IMR-90 (cell line): ENCODE results near the gene GRID1. TPM values are rescaled to one million over a fixed set of nuclear protein-coding genes. Genes with fewer than 3 reads are reported as not detected.

ENCODE experiments used
- ATAC-seq: fragments of 200-7000 bp; cut with Tn5 transposase; 2 replicates; pipeline ENCODE4 v1.9.1; 2020; ENCODE audit warnings: low read depth, mild to moderate bottlenecking, moderate library complexity
- BruUV-seq: library from RNA; stranded (reverse); fragments of 400-500 nt; replicated peaks from 2 replicates; lab custom pipeline; 2021; lab: Mats Ljungman, UMichigan
- CTCF ChIA-PET: fragments of 300-600 bp; formaldehyde crosslinking; extraction: SDS; loops from one replicate; lab custom pipeline; 2021; ENCODE audit warnings: antibody characterized with exemption; lab: Yijun Ruan, JAX
- POLR2A ChIA-PET: fragments of 300-600 bp; sonication (Branson Sonifier 250); formaldehyde crosslinking; loops from one replicate; lab custom pipeline; 2022; ENCODE audit warnings: antibody characterized with exemption; ENCODE audit not compliant: unreplicated experiment; lab: Charles Lee
- DNase-seq: peaks from one replicate; pipeline ENCODE4 v3.0.0; 2013
- H2AFZ ChIP-seq: replicated peaks from 2 replicates; pipeline ENCODE3; 2013; ENCODE audit warnings: low read length, mild to moderate bottlenecking; ENCODE audit not compliant: poor library complexity
- H2AK5ac ChIP-seq: 2 replicates; pipeline ENCODE4 v1.6.1; 2013; ENCODE audit warnings: low read depth, low read length, inconsistent platforms
- H2AK9ac ChIP-seq: replicated peaks from 2 replicates; pipeline ENCODE3; 2013; ENCODE audit warnings: mild to moderate bottlenecking, low read depth, low read length, moderate library complexity; ENCODE audit not compliant: poor library complexity
- H2BK120ac ChIP-seq: 2 replicates; pipeline ENCODE4 v1.6.1; 2013; ENCODE audit warnings: low read depth, low read length, inconsistent platforms
- H2BK15ac ChIP-seq: 3 replicates; pipeline ENCODE4 v1.6.1; 2013; ENCODE audit warnings: low read depth, low read length, inconsistent platforms
- H2BK20ac ChIP-seq: 2 replicates; pipeline ENCODE4 v1.6.1; 2013; ENCODE audit warnings: low read depth, mild to moderate bottlenecking, inconsistent platforms, low read length, moderate library complexity
- H2BK5ac ChIP-seq: 2 replicates; pipeline ENCODE4 v1.6.1; 2013; ENCODE audit warnings: mild to moderate bottlenecking, low read depth, low read length, inconsistent platforms; ENCODE audit not compliant: poor library complexity, severe bottlenecking
- H3K14ac ChIP-seq: replicated peaks from 2 replicates; pipeline ENCODE4 v1.6.1; 2013; ENCODE audit warnings: low read depth, low read length, inconsistent platforms
- H3K18ac ChIP-seq: 2 replicates; pipeline ENCODE4 v1.6.1; 2013; ENCODE audit warnings: low read depth, low read length, control low read depth
- H3K23ac ChIP-seq: 2 replicates; pipeline ENCODE4 v1.6.1; 2013; ENCODE audit warnings: low read depth, low read length, inconsistent platforms
- H3K27ac ChIP-seq: 2 replicates; pipeline ENCODE4 v1.5.1; 2013; ENCODE audit warnings: mild to moderate bottlenecking, control low read depth, low read length; ENCODE audit not compliant: insufficient read depth
- H3K27me3 ChIP-seq: 2 replicates; pipeline ENCODE4 v1.6.1; 2013; ENCODE audit warnings: low read length; ENCODE audit not compliant: control insufficient read depth, insufficient read depth
- H3K36me3 ChIP-seq: 2 replicates; pipeline ENCODE4 v1.6.1; 2013; ENCODE audit warnings: low read length, mixed read lengths; ENCODE audit not compliant: control insufficient read depth, insufficient read depth
- H3K4ac ChIP-seq: 2 replicates; pipeline ENCODE4 v1.6.1; 2013; ENCODE audit warnings: low read depth, low read length, inconsistent platforms
- H3K4me1 ChIP-seq: 2 replicates; pipeline ENCODE4 v1.6.1; 2013; ENCODE audit warnings: low read length, mixed read lengths; ENCODE audit not compliant: control insufficient read depth, insufficient read depth
- H3K4me2 ChIP-seq: 2 replicates; pipeline ENCODE4 v1.6.1; 2013; ENCODE audit warnings: low read depth, mild to moderate bottlenecking, control low read depth, low read length, moderate library complexity
- H3K4me3 ChIP-seq: 2 replicates; pipeline ENCODE4 v1.5.1; 2013; ENCODE audit warnings: low read depth, mild to moderate bottlenecking, control low read depth, low read length, moderate library complexity; ENCODE audit not compliant: insufficient read depth
- H3K56ac ChIP-seq: 2 replicates; pipeline ENCODE4 v1.6.1; 2013; ENCODE audit warnings: low read length, inconsistent platforms; ENCODE audit not compliant: insufficient read depth; ENCODE audit errors: extremely low read depth
- H3K79me1 ChIP-seq, 2 experiments: 2 replicates each; pipeline ENCODE4 v1.6.1; 2013; ENCODE audit warnings: low read length in 2 of 2, inconsistent platforms in 1 of 2, low read depth in 1 of 2
- H3K9ac ChIP-seq: 2 replicates; pipeline ENCODE4 v1.6.1; 2013; ENCODE audit warnings: low read depth, low read length, control low read depth
- H3K9me1 ChIP-seq: 2 replicates; pipeline ENCODE4 v1.6.1; 2013; ENCODE audit warnings: low read length, inconsistent platforms; ENCODE audit not compliant: insufficient read depth
- H3K9me3 ChIP-seq: 2 replicates; pipeline ENCODE4 v1.6.1; 2013; ENCODE audit warnings: low read length; ENCODE audit not compliant: control insufficient read depth, insufficient read depth
- H4K20me1 ChIP-seq: 2 replicates; pipeline ENCODE4 v1.6.1; 2013; ENCODE audit warnings: low read length, inconsistent platforms; ENCODE audit not compliant: insufficient read depth
- H4K5ac ChIP-seq: 2 replicates; pipeline ENCODE4 v1.6.1; 2013; ENCODE audit warnings: mild to moderate bottlenecking, low read depth, low read length, control low read depth
- H4K8ac ChIP-seq, 2 experiments: 2 replicates each; pipeline ENCODE4 v1.6.1; 2013; ENCODE audit warnings: low read depth in 2 of 2, low read length in 2 of 2, control low read depth in 1 of 2, inconsistent platforms in 1 of 2
- H4K91ac ChIP-seq: 2 replicates; pipeline ENCODE4 v1.6.1; 2013; ENCODE audit warnings: low read depth, low read length, inconsistent platforms; ENCODE audit not compliant: insufficient read depth
- BHLHE40 ChIP-seq: fragments of 150-350 bp; IDR thresholded peaks from 2 replicates; pipeline ENCODE4 v1.6.1; 2016; ENCODE audit warnings: mild to moderate bottlenecking, low read depth, low read length
- CEBPB ChIP-seq: IDR thresholded peaks from 2 replicates; pipeline ENCODE4 v1.6.1; 2012; ENCODE audit warnings: low read depth, low read length, improper control_type of control experiment
- FOS ChIP-seq: fragments of 150-350 bp; IDR thresholded peaks from 2 replicates; pipeline ENCODE4 v1.6.1; 2016; ENCODE audit warnings: low read depth, low read length
- MAFK ChIP-seq: IDR thresholded peaks from 2 replicates; pipeline ENCODE4 v1.6.1; 2012; ENCODE audit warnings: low read depth, low read length, improper control_type of control experiment
- MAZ ChIP-seq: IDR thresholded peaks from 2 replicates; pipeline ENCODE4 v1.6.1; 2012; ENCODE audit warnings: low read depth, mild to moderate bottlenecking, low read length, improper control_type of control experiment, moderate library complexity, borderline replicate concordance
- MXI1 ChIP-seq: IDR thresholded peaks from 2 replicates; pipeline ENCODE4 v1.6.1; 2012; ENCODE audit warnings: low read depth, mild to moderate bottlenecking, low read length, moderate library complexity, borderline replicate concordance
- NFE2L2 ChIP-seq: fragments of 150-350 bp; IDR thresholded peaks from 2 replicates; pipeline ENCODE4 v1.6.1; 2016; ENCODE audit warnings: low read depth, mild to moderate bottlenecking, low read length
- POLR2A ChIP-seq: IDR thresholded peaks from 2 replicates; pipeline ENCODE4 v1.6.1; 2012; ENCODE audit warnings: mild to moderate bottlenecking, low read depth, low read length
- RAD21 ChIP-seq: IDR thresholded peaks from 2 replicates; pipeline ENCODE4 v1.6.1; 2012; ENCODE audit warnings: low read length, improper control_type of control experiment
- RCOR1 ChIP-seq: IDR thresholded peaks from 2 replicates; pipeline ENCODE4 v1.6.1; 2012; ENCODE audit warnings: mild to moderate bottlenecking, low read length, improper control_type of control experiment; ENCODE audit not compliant: insufficient replicate concordance
- RFX5 ChIP-seq: IDR thresholded peaks from 2 replicates; pipeline ENCODE4 v1.8.0; 2012; ENCODE audit warnings: low read depth, mild to moderate bottlenecking, low read length, moderate library complexity
- SMC3 ChIP-seq: fragments of 150-350 bp; IDR thresholded peaks from 2 replicates; pipeline ENCODE4 v1.6.1; 2016; ENCODE audit warnings: low read depth, mild to moderate bottlenecking, antibody characterized with exemption, low read length, moderate library complexity
- WGBS, 2 experiments: methylation state at CpG; one replicate each; pipeline versions ENCODE4 v1.1.5 to v1.1.7; 2013; ENCODE audit warnings: missing lambda C conversion rate in 2 of 2; ENCODE audit not compliant: insufficient read length in 1 of 2; ENCODE audit errors: extremely low coverage in 2 of 2; 5-methylcytosine and 5-hydroxymethylcytosine counted together
- dilution Hi-C: fragments of 300-500 bp; cut with HindIII; formaldehyde crosslinking; loops from one replicate; pipeline ENCODE4 v1.14.3; 2018; ENCODE audit warnings: low sequenced_read_pairs; ENCODE audit not compliant: unreplicated experiment
- in situ Hi-C: fragments of 300-500 bp; cut with MboI; formaldehyde crosslinking; loops from 3 replicates; pipeline ENCODE4 v1.14.3; 2019; ENCODE audit warnings: low sequenced_read_pairs, inconsistent platforms, mixed read lengths
- intact Hi-C: fragments of 100-400 bp; cut with micrococcal nuclease; formaldehyde crosslinking; loops from 2 replicates; pipeline ENCODE4 v1.10.0; 2022
- polyA plus RNA-seq, 3 experiments: library from polyadenylated mRNA; depleted of rRNA; stranded (reverse); fragments of >200 nt; gene quantifications; 2 replicates each; pipeline ENCODE4 v1.2.3, GENCODE V29; 2012; ENCODE audit warnings: low replicate concordance in 1 of 3
- total RNA-seq: library from RNA; depleted of rRNA; stranded (reverse); fragments of >200 nt; gene quantifications from 2 replicates; pipeline ENCODE4 v1.2.3, GENCODE V29; 2012
- TF ChIP-seq, protein P1 (sequence below): fragments of 150-350 bp; IDR thresholded peaks from 2 replicates; pipeline ENCODE4 v1.6.1; 2016; ENCODE audit warnings: low read depth, mild to moderate bottlenecking, low read length, moderate library complexity, borderline replicate concordance
- TF ChIP-seq, protein P2 (sequence below): conservative IDR thresholded peaks from 2 replicates; pipeline ENCODE4 v1.5.1; 2012; ENCODE audit warnings: mild to moderate bottlenecking, low read depth, low read length, improper control_type of control experiment
- TF ChIP-seq, protein P3 (sequence below): fragments of 150-350 bp; IDR thresholded peaks from 2 replicates; pipeline ENCODE4 v1.6.1; 2017; ENCODE audit warnings: mild to moderate bottlenecking, antibody characterized with exemption, low read length, low read depth

Gene GRID1
- total and polyA plus RNA-seq, 2 of the 4 experiments (the other 2 are of a cell fraction), result not detected

DNA sequence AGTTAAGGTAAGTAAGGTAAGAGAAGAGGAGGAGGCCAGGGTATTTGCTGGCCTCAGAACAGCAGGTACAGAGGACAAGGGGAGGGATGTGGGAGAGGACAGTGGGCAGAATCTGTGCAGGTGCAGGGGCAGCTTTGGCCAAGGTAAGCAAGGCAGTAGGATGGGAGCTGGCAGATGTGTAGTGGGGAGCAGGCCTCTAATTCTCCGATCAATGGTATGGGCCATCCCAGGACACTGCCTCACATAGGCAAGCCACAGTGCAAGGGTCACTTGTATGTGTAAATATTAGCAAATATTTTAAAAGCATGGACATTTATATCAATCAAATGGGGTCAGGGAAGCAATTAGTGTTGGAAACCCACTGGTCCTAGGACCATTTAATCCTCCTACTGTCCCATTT is 373.5 kb downstream of the GRID1 start:
- ChIA-PET POLR2A (no interaction called here), CTCF (no interaction called here)
- Histone ChIP-seq H2AK9ac (no peak overlapping the region), H3K14ac (no peak overlapping the region), H3K4me3 (no peak overlapping the region), H2AK5ac (no peak overlapping the region), H3K9me1 (no peaks in the 10 kb centered on the region), H3K9me3 (peaks cover 14% of the 10 kb centered on the region), H3K4me2 (no peak overlapping the region), H3K27ac (no peak overlapping the region), H4K91ac (no peak overlapping the region), H4K8ac (no peak overlapping the region), H3K36me3 (no peaks in the 10 kb centered on the region), H4K5ac (no peak overlapping the region), H3K23ac (no peak overlapping the region), H2AFZ (no peak overlapping the region), H3K56ac (no peak overlapping the region), H2BK120ac (no peak overlapping the region), H3K9ac (no peak overlapping the region), H3K4ac (no peak overlapping the region), H3K27me3 (no peaks in the 10 kb centered on the region), H4K20me1 (no peaks in the 10 kb centered on the region), H2BK5ac (no peak overlapping the region), H3K4me1 (no peaks in the 10 kb centered on the region), H3K79me1 (no peaks in the 10 kb centered on the region), H2BK15ac (no peak overlapping the region), H2BK20ac (no peak overlapping the region), H3K18ac (no peak overlapping the region)
- WGBS, 2 experiments, result no CpG with 5 or more reads among the region's 1 CpG
- dilution Hi-C loops (no loop called here), intact Hi-C loops (no loop called here), in situ Hi-C loops (no loop called here)
- BruUV-seq, result no TSS peak
- DNase-seq, result no peak
- TF ChIP-seq RFX5 (no peak), MAZ (no peak), MAFK (no peak), POLR2A (no peak), CEBPB (no peak), RAD21 (no peak), FOS (no peak), MXI1 (no peak), RCOR1 (no peak), SMC3 (no peak), NFE2L2 (no peak), BHLHE40 (no peak)
- TF ChIP-seq, protein P1, sequence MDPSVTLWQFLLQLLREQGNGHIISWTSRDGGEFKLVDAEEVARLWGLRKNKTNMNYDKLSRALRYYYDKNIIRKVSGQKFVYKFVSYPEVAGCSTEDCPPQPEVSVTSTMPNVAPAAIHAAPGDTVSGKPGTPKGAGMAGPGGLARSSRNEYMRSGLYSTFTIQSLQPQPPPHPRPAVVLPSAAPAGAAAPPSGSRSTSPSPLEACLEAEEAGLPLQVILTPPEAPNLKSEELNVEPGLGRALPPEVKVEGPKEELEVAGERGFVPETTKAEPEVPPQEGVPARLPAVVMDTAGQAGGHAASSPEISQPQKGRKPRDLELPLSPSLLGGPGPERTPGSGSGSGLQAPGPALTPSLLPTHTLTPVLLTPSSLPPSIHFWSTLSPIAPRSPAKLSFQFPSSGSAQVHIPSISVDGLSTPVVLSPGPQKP, result no peak
- TF ChIP-seq, protein P2, sequence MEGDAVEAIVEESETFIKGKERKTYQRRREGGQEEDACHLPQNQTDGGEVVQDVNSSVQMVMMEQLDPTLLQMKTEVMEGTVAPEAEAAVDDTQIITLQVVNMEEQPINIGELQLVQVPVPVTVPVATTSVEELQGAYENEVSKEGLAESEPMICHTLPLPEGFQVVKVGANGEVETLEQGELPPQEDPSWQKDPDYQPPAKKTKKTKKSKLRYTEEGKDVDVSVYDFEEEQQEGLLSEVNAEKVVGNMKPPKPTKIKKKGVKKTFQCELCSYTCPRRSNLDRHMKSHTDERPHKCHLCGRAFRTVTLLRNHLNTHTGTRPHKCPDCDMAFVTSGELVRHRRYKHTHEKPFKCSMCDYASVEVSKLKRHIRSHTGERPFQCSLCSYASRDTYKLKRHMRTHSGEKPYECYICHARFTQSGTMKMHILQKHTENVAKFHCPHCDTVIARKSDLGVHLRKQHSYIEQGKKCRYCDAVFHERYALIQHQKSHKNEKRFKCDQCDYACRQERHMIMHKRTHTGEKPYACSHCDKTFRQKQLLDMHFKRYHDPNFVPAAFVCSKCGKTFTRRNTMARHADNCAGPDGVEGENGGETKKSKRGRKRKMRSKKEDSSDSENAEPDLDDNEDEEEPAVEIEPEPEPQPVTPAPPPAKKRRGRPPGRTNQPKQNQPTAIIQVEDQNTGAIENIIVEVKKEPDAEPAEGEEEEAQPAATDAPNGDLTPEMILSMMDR, result no peak
- TF ChIP-seq, protein P3, sequence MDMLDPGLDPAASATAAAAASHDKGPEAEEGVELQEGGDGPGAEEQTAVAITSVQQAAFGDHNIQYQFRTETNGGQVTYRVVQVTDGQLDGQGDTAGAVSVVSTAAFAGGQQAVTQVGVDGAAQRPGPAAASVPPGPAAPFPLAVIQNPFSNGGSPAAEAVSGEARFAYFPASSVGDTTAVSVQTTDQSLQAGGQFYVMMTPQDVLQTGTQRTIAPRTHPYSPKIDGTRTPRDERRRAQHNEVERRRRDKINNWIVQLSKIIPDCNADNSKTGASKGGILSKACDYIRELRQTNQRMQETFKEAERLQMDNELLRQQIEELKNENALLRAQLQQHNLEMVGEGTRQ, result no peak
- ATAC-seq, result no peak
